Activated T-cell treated with anti-CD3 and anti-CD28 coated beads for 48 hours (primary cell): Measurements from ENCODE around the gene SOBP.
"Not testable (repeated sequence)": the region's sequence is repeated elsewhere in the genome, so short reads cannot be mapped to it uniquely, and the experiment has no call there.

Experiments used
- DNase-seq: peaks from one replicate; pipeline ENCODE4 v3.0.0-alpha.2; 2020; ENCODE audit warnings: low read depth

SOBP gene

DNA sequence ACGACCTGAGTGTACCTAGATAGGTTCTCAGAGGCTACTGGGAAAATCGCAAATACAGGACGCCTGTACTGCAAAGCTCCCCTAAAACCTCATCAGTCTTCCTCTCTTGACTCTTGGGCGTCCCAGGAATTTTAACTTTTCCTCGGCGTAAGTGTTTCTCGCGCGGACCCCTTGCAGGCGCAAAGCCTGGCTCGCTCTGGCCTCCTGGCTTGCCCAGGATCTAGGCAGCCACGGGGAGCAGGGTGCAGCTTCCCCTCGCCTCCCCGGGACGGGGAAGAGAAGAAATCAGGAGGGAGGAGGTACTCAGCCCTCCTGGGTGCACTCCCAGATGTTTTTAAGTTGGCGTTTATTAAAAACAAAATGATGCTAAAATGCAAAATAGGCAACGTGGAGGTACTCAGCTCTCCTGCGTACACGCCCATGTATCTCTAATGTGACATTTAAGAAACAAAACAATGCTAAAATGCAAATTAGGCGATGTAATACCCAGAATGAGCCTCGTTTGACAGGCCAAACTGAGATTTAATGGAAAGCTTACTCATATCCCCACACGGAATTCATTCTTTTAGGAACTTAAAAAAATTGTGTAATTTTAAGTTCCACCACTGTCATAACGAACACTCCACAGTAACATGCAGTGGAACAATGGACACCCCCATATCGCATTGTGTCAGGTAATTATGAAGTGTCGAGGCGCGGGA lies 1.6 kb upstream of the SOBP start:
- no peak for DNase-seq

DNA sequence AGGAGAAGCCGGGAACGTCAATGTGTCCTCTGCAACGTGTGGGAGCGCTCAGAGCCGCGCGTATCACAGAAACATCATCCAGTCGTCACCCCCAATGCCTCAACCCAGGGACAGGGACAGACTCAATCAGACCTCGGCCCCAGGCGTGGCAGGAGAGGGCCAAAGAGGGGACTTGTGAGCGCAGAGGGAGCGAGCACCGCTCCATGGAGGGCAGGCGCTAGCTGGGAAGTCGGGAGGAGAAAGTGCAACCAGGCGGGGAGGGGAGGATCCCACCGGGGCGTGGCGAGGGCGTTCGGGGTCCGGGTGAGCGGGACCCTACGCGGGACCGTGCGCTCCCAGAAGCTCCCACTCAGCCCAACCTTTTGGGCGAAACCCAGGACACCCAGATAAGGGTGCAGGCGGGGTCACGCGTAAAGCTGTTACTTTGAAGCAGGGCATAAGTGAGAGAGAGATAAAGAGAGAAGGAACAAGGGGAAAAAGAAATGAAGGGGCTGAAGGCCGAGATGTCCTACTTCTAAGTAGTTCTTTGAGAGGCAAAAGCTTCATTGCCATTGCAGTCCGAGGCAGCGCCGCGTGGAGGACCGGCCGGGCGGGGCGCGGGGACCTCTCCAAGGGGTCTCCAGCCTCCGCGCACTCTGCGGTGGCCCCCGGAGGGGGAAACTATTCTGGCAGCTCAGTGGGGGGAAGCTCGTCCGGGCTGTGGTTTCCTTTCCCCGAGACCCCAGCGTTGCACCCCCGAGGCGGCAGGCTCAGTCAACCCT lies 862 bp upstream of the SOBP start:
- DNase-seq: peak; percentile 8

DNA sequence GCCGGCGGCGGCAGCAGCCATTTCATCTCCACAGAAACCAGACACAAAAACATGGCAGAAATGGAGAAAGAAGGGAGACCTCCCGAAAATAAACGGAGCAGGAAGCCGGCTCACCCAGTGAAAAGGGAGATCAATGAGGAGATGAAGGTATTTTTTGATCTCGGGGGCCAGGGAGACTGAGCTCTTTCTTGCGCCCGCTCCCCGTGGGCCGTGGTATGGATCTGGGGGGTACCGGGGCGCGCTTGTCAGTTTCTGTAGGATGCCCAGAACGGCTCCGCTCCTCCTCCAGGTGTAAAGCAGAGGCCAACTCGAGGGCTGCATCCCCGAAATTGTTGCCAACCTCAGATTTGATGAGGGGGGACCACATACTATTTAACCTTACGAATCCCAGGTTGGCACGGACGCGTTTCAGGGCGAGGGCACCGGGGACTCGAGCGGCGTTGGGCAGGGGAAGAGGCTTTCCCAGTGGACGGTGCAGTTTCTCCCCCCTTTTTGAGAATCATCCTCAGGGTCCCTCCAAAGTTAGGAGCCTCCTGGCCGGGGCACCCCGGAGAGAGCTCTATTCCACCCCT lies 735 bp downstream of the SOBP start:
- no peak for DNase-seq

DNA sequence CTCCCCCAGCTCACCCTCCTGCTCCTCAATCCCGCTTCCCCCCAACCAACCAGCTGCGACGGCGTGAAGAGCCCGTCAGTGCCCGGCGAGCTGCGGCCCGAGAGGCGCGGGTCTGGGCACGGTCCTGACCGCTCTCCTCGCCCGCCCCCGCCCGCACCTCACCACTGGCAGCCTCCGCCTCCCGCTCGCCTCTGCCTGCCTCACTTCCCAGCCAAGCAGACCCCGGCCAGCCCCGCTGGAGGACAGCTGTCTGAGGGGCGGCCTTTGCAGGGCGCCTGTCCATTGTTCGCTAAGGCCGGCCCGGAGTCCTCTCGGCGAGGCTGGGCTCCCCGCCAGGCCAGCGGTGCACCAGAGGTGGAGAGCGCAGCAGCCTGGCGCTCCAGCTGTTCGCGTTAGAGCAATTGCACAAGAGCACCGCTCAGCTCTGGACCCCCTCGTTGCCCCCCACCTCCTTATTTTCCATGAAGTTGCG lies 1.3 kb downstream of the SOBP start:
- no peak for DNase-seq

DNA sequence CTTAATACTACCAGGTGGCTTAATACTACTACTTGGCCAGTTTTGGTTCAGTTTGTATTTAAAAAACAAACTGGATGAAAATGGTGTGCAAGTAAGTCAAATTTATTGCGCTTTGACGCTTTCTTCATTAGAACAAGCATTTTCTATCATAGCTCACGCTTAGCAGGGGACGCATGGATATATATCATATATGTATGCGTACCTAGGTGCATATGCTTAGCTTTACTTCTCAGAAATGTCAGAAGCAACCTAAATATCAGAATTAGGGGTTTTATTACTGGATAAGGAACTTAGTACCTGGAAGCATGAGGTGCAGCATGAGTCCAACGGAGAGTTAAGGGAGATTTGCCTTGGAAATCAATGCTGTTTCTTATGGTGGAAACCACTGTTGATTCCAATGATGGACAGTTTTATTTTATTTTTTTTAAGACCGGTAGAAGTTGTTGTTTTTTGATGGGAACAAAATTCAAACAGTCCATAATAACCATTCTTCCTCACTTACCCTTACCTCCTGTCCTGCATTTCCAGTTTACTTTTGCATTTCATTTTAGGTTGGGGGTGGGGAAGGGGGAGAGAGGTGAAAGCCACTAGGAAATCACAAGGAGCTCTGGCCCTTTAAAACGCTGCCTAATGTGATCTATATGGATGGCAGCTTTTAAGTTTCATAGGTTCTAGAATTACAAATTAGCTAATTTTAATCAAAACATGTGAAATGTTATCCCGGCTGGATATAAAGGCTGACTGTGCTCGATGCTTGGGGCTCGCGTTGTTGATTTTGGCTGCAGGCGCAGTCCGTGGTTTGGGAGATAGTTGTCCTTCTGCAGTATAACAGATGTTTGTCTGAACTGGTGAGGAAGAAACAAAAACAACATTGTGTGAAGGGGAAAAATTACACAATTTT lies 2.1 kb downstream of the SOBP start:
- no peak for DNase-seq

DNA sequence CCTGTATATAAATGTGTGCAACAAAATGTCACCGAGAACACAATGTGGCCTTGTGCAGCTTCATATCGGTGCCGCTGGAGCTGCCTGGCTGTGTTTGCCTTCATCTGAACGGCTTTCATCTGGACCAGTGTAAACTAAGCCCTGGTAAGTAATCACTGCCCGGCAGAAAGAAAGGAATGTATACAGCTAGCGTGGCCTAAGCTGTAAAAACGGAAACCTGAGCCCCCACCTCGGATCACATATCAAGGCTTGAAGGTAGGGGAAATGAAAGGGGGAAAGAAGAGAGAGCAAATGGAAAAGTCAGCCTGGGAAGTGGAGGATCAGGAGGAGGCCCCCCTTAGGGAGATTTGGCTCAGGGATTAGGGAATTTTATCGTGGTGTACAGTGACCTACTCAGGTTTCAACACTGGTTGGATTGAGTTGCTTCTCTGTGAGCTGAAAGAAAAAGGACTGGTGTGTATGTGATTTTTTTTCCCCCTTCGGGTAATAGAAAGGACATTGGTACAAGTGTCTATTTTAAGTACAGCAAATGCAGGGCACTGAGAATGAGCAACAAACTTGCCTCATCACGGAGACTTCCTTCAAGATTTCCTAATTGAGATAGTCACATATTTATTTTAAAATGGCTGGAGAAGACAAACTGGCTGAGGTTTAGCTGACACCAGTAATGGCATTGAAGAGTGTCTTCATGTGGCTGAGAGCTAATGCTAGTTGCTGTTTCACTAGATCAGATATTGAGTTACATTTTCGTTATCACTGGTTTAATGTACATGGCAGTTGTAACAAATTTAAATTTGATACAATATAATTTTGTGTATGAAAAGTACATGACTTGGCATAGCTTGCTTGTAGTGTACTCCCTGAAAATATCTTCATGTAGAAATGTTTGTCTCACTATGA lies 3.5 kb downstream of the SOBP start:
- no peak for DNase-seq

DNA sequence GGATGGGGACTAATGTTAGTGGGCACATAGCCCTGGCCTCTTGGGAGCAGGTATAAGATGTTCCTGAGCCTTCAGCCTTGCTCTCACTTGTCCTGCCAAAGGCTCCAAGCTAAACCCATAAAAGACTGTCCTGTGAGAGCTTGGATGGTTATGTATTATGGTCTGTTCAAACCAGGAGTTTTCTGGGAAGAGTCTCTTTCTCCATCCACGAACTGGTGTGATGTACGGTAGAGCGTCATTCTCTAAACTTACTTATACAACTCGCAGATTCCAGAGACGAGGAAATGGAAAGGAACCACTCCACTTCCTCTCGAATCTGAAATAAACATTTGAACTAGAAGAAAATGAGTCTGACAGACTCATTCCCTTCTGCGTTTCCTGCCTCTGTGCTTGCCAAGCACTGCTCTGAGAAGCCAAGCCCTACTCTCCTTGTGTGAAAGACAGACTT lies 5.3 kb downstream of the SOBP start:
- no peak for DNase-seq

DNA sequence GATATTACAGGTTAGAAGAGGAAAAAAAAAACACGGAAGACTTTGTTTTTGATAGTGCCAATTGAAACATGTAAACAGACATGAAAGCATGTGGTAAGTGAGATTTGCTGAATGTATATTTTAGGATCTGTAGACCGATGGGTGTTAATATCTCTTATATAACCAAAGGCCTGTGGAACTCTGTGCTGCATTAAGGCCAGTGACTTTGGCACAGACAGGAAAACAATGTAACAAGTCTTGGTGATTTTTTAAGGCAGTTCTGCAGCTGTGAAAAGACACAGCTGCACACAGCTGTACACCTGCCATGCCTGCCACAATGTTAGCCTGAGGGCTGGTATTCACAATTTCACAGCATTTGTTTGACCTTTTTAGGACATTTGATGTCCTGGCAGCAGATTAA lies 6.1 kb downstream of the SOBP start:
- DNase-seq: no peak

DNA sequence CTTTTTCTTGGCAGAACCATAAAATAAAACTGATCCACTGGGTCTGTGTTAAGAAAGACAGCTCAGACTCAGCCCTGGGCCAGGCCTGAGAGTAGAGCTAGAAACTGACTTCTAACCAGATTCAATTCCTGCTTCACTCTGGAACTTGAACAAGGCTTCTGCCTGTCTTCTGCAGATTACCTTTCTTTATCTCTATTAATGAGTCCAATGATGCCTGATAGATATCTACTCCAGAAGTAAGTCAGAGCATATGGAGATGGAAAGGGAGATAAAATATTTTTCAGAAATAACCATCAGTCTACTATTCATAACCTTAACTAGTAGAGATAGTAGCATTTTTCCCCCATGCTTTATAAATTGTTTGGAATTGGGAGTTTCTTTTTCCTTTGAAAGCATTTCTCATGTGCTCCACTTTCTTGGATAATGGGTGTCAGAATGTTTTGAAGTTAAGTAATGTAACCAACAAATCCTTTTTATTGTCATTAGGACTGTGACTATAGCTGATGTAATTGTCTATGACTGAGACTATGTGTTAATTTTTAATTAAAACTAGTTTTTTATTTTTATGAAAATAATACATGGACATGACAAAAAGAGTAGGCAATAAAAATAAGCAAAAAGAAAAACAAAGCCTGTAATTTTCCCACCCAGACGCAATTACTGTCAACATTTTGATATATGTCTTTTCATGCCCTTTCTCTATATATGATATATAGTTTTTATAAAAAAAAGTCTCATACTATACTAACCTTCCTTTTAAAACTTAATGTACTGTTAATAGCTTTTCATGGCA lies 7.2 kb downstream of the SOBP start:
- no peak for DNase-seq

DNA sequence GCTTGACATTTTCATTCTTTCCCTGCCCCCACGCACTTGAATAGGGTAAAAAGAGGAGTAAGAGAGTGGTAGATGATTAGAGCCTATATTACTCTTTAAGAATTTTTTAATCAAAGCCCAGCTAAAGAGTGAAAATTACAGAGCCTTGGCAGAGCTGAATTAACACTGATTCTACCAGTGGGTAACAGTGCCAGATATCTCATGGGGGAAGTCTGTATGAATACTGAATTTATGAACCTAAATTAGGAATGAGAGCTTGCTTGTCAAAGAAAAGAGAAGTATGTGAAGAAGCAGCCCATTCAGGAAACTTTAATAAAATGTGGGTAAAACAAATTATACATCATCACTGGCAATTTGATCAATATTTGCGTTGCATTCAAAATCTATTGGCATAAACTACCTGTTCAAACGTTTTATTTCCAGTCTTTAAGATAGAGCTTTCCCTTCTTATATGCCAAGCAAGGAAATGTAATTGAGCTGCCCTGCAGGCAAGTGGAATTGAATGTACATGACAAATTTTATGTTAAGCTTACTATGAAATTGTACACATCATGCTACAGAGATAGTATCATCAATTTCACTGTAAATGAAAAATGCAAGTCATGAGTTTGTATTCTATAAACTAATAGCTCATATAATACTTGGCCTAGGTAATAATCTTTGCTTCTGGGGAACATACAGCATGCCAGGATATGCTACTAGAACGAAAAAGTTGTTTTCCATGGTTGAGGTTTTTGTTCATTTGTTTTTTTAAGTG lies 14.5 kb downstream of the SOBP start:
- DNase-seq: no peak

DNA sequence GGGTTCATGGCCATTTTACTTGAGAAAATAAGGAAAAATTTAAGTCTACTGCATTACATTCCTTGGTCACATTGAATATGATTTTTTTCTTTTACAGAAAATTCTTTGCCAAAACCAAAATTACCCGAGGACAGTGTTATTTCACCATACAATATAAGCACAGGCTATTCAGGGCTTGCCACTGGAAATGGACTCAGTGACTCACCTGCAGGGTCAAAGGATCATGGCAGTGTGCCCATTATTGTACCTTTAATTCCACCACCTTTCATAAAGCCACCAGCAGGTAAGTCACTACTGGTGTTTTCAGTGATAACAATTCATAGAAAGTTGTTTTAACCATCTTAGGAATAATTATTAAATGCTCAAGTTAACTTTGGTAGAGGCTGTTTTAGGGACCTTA lies 16.2 kb downstream of the SOBP start:
- DNase-seq: no peak

DNA sequence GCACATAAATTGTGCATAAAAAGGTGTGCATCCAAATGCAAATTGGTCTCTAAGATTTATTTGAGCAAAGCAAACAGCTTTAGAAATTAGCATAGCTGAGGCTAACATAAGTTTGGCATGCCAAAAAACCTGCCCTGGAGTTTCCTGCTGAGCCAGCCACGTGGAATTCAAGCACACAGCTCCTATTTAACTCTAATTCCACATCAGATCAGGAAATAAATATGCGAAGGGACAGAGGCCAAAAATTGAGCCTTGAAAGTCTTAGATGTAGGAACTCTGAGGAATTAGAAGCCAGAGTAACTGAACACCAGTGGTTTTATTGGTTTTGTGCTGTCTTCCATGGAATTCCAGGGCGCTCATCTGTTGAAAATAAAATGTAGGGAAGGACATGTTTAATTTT lies 19.6 kb downstream of the SOBP start:
- no peak for DNase-seq

DNA sequence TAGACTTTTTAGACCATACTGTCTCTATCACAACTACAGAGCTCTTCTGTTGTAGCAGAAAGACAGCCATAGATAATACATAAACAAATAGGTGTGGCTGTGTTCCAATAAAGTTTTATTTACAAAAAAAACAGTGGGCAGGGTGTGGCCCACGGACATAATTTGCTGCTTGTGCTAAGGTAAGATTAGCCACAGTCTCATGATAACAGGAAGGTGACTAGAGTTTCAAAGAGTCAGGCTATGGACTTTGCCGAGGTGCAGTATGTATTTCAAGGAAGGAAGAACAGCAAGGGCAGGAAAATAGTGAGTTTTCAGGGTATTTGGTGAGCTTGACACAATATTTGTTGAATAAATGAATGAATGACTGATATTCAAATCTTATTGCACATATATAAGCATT lies 20.2 kb downstream of the SOBP start:
- DNase-seq: no peak

DNA sequence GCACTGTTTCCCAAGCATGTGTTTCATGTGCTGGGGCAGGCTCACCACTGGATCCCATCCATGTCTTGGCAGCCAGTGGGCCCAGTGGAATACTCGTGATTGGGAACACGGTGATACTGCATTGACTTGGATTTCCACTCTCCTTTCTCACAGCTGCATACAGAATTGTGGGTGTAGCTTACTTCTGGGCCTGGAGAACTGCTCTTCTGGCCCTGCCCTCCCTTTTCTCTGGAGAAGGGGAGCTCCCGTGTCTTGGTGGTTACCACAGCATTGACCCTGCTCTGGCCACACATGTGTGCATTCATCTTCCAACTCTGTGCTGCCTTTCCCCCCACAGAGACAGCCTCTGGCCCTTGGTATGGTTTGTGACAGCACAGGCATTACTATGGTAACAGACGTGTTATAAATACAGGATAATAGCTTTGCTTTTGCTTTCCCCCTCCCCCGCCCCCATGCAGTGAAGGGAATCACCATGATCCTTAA lies 21.6 kb downstream of the SOBP start:
- DNase-seq: no peak

DNA sequence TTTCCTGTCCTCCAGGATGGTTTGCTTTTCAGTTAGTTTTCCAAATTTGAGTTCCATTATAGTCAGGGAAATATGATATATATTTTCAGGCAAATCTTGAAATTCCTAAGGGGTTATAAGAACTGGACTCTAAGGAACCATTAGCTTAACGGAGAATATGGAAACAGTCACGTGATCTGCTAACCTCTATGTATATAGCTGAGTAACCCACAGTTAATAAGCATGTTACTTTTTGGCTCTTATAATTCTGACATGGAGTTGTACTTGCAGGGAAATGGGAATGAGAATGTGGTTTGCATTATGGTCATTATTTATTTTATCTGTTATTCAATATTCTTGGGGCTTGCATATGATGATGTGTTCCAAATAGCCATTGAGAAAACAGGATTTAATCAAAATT lies 23.3 kb downstream of the SOBP start:
- DNase-seq: no peak

DNA sequence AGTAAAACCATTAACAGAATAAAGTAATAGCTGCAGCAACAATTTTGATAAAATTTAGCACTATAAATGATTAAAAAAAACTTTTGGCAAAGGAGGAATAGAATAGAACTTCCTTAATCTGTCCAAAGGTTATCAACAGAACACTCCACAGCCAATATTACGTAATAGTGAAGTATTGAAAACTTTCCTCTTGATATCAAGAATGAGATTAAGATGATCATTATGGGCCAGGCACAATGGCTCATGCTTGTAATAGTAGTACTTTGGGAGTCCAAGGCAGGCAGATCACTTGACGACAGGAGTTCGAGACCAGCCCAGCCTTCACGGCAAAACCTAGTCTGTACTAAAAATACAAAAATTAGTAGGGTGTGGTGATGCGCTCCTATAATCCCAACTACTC lies 26.0 kb downstream of the SOBP start:
- no peak for DNase-seq

DNA sequence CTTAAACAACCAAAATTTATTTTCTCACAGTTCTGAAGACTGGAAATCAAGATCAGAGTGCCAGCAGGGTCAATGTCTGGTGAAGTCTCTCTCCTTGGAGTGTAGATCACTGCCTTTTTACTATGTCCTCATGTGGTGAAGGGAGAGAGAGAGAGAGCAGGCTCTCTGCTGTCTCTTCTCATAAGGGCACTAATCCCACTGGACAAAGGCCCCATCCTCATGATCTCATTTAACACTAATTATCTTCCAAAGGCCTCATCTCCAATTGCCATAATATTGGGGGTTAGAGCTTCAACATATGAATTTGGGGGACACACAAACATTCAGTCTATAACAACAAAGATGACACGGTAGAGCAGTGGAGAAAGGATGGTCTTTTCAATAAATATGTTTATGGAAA lies 27.4 kb downstream of the SOBP start:
- no peak for DNase-seq

DNA sequence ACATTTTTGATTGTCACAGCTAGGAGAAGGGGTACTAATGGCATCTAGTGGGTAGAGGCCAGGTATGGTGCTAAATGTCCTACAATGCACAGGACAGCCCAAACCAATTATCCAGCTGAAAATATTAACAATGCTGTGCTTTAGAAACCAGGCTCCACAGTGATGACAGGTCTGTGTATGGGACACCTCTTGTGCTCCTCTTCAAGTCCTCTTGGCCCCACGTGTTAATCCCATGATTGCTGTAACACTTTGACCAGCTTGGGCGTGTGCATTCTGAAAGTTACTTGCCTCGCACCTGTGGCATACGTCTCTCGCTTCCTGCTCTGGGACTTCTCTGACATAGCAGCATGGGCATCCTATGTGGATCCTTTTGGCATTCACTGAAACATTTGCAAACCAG lies 29.3 kb downstream of the SOBP start:
- not testable (repeated sequence) for DNase-seq

DNA sequence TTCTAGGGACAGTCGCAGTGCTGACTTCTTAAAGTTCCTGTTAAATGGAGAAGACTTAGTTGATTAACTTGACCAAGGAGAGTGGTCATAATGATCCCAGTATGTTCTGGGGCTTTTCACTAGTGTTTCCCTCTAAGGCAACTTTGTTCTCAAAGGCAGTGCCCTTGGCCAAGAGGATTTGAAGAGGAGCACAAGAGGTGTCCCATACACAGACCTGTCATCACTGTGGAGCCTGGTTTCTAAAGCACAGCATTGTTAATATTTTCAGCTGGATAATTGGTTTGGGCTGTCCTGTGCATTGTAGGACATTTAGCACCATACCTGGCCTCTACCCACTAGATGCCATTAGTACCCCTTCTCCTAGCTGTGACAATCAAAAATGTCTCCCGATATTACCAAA lies 30.8 kb downstream of the SOBP start:
- DNase-seq: not testable (repeated sequence)
